Fibroblast of lung (primary cell): ENCODE results near the gene QSOX2. TPM values are rescaled to one million over a fixed set of nuclear protein-coding genes. Genes with fewer than 3 reads are reported as not detected.

Experiments
- DNase-seq, 2 donors: peaks; one replicate each; pipeline versions ENCODE4 v3.0.0 to v3.0.0-alpha.2; 2010; ENCODE audit warnings: low read depth in 2 of 2
- H2AFZ ChIP-seq: 2 replicates; pipeline ENCODE4 v1.5.1; 2012; ENCODE audit warnings: low read length, control low read depth, inconsistent platforms
- H3K27ac ChIP-seq: 2 replicates; pipeline ENCODE4 v1.5.1; 2011; ENCODE audit warnings: low read length, control low read depth; ENCODE audit not compliant: insufficient read depth
- H3K27me3 ChIP-seq: 2 replicates; pipeline ENCODE4 v1.5.1; 2011; ENCODE audit warnings: mild to moderate bottlenecking, low read length; ENCODE audit not compliant: control insufficient read depth, insufficient read depth
- H3K36me3 ChIP-seq: 2 replicates; pipeline ENCODE4 v1.5.1; 2011; ENCODE audit warnings: low read length; ENCODE audit not compliant: control insufficient read depth, insufficient read depth
- H3K4me1 ChIP-seq: 2 replicates; pipeline ENCODE4 v1.5.1; 2011; ENCODE audit warnings: low read length; ENCODE audit not compliant: control insufficient read depth, insufficient read depth; ENCODE audit errors: extremely low read depth
- H3K4me2 ChIP-seq: 2 replicates; pipeline ENCODE4 v1.5.1; 2011; ENCODE audit warnings: low read length, control low read depth; ENCODE audit not compliant: insufficient read depth; ENCODE audit errors: extremely low read depth
- H3K4me3 ChIP-seq, 4 experiments: fragments of 200-600 bp in 1 of 4; sonication (generic) in 1 of 4; replicated peaks in 1 of 4; 2 replicates each; pipeline ENCODE4 v1.5.1; 2011 to 2016; ENCODE audit warnings: low read length in 4 of 4, low read depth in 3 of 4, mild to moderate bottlenecking in 3 of 4, control low read depth in 2 of 4, inconsistent platforms in 1 of 4, mixed read lengths in 1 of 4; ENCODE audit not compliant: insufficient read depth in 1 of 4; ENCODE audit errors: control extremely low read depth in 1 of 4
- H3K79me2 ChIP-seq: 2 replicates; pipeline ENCODE4 v1.5.1; 2012; ENCODE audit warnings: mild to moderate bottlenecking, low read length, inconsistent platforms; ENCODE audit not compliant: control insufficient read depth, insufficient read depth
- H3K9ac ChIP-seq: 2 replicates; pipeline ENCODE4 v1.5.1; 2011; ENCODE audit warnings: mild to moderate bottlenecking, low read length, control low read depth; ENCODE audit not compliant: insufficient read depth
- H3K9me3 ChIP-seq: 2 replicates; pipeline ENCODE4 v1.5.1; 2012; ENCODE audit warnings: low read depth, low read length; ENCODE audit not compliant: control insufficient read depth, insufficient read depth
- H4K20me1 ChIP-seq: 2 replicates; pipeline ENCODE4 v1.5.1; 2011; ENCODE audit warnings: low read length; ENCODE audit not compliant: control insufficient read depth, insufficient read depth; ENCODE audit errors: extremely low read depth
- CTCF ChIP-seq, 2 donors: IDR thresholded peaks in 1 of 2; conservative IDR thresholded peaks in 1 of 2; 1 replicate in 1 of 2; 2 replicates in 1 of 2; pipeline ENCODE4 v1.5.1; 2011 to 2012; ENCODE audit warnings: low read length in 2 of 2, control low read depth in 1 of 2, inconsistent platforms in 1 of 2, low read depth in 1 of 2, mild to moderate bottlenecking in 1 of 2
- EZH2 ChIP-seq: IDR thresholded peaks from 2 replicates; pipeline ENCODE4 v1.5.1; 2012; ENCODE audit warnings: low read length, control low read depth, mild to moderate bottlenecking; ENCODE audit errors: missing control alignments
- polyA plus RNA-seq, 2 donors: library from polyadenylated mRNA; depleted of rRNA in 1 of 2; stranded (reverse) in 1 of 2; unstranded in 1 of 2; fragments of >200 nt; gene quantifications; 2 replicates each; pipeline ENCODE4 v1.2.1, GENCODE V29; 2011 to 2012; ENCODE audit warnings: missing spikeins in 1 of 2
- total RNA-seq: library from RNA; depleted of rRNA; stranded (reverse); fragments of >200 nt; gene quantifications from 2 replicates; pipeline ENCODE4 v1.2.1, GENCODE V29; 2014

The QSOX2 gene
- total and polyA plus RNA-seq, 2 donors (not counting 1 experiment from before 2014, with no cell fraction given): 7.8 to 13.2 TPM

DNA sequence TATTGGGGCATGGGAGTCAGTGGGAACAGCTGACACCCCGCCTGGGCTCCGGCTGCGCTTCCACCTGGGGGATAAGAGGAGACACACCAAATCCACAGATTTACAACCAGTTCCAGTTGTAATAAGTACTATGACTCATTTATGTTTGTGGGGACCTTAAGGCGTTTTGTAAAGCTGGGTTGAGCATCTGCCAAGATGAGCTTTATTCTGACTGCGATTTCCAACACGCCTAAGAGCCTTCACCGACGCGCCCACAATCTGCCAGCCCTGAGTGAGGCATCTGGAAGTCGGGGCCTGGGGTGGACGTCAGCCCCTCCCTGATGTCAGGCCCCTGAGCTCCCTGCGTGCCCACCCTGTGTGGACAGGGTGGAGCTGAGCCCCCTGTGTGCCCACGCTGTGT lies 26.3 kb downstream of the QSOX2 start:
- H3K27me3 ChIP-seq: no peaks in the 10 kb centered on the region
- H3K27ac ChIP-seq: no peak overlapping the region
- no peaks in the 10 kb centered on the region for H4K20me1 ChIP-seq
- no peaks in the 10 kb centered on the region for H3K4me1 ChIP-seq
- no peaks in the 10 kb centered on the region for H3K9me3 ChIP-seq
- H3K4me3 ChIP-seq: no peak overlapping the region
- H3K79me2 ChIP-seq: no peaks in the 10 kb centered on the region
- peak; percentile 65 to 76 for DNase-seq
- no peak for TF ChIP-seq CTCF (conservative IDR thresholded peaks at IDR 0.05 in 1 of 2, IDR thresholded peaks at IDR 0.05 in 1 of 2; ENCODE audit: low read depth in 1 of 2, low read length in 2 of 2)
- TF ChIP-seq EZH2: no peak
- H3K9ac ChIP-seq: no peak overlapping the region
- H2AFZ ChIP-seq: no peak overlapping the region
- peaks cover 9% of the 10 kb centered on the region for H3K36me3 ChIP-seq
- H3K4me2 ChIP-seq: no peak overlapping the region

DNA sequence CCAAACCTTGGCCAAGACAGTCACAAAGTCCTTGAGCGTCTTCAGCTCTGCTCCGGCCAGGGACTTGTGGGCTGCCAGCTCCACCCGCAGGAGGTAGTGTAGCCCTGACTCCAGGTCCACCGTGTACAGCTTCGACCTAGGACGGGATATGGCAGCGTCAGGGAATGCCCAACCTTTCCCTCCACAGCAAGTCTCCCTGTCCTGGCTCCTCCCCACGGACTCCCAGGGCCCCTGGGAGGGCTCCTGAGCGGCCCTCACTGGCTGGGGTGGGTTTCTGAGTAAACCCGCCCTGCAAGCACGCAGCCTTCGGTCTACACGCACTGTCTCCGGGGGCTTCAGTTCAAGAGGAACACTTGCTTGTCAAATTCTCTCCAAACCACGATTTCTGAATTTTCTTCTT lies 26.9 kb downstream of the QSOX2 start:
- H3K4me2 ChIP-seq: no peak overlapping the region
- H2AFZ ChIP-seq: no peak overlapping the region
- TF ChIP-seq CTCF (conservative IDR thresholded peaks at IDR 0.05 in 1 of 2, IDR thresholded peaks at IDR 0.05 in 1 of 2; ENCODE audit: low read depth in 1 of 2, low read length in 2 of 2): no peak
- TF ChIP-seq EZH2: no peak
- H3K27ac ChIP-seq: no peak overlapping the region
- no peaks in the 10 kb centered on the region for H3K4me1 ChIP-seq
- H3K9me3 ChIP-seq: no peaks in the 10 kb centered on the region
- H4K20me1 ChIP-seq: no peaks in the 10 kb centered on the region
- H3K4me3 ChIP-seq: no peak overlapping the region
- no peaks in the 10 kb centered on the region for H3K27me3 ChIP-seq
- no peaks in the 10 kb centered on the region for H3K79me2 ChIP-seq
- no peak overlapping the region for H3K9ac ChIP-seq
- H3K36me3 ChIP-seq: peaks cover 5% of the 10 kb centered on the region
- DNase-seq: no peak

GRCh38 chr9:136218271-136218670 lies 27.3 kb downstream of the QSOX2 start:
- no peak for DNase-seq
- TF ChIP-seq EZH2 (no peak), CTCF (conservative IDR thresholded peaks at IDR 0.05 in 1 of 2, IDR thresholded peaks at IDR 0.05 in 1 of 2; ENCODE audit: low read depth in 1 of 2, low read length in 2 of 2) (no peak)
- H4K20me1 ChIP-seq: no peaks in the 10 kb centered on the region
- H2AFZ ChIP-seq: no peak overlapping the region
- no peak overlapping the region for H3K4me3 ChIP-seq
- H3K27me3 ChIP-seq: no peaks in the 10 kb centered on the region
- H3K79me2 ChIP-seq: no peaks in the 10 kb centered on the region
- no peak overlapping the region for H3K4me2 ChIP-seq
- no peaks in the 10 kb centered on the region for H3K4me1 ChIP-seq
- no peaks in the 10 kb centered on the region for H3K9me3 ChIP-seq
- no peak overlapping the region for H3K27ac ChIP-seq
- H3K9ac ChIP-seq: no peak overlapping the region
- H3K36me3 ChIP-seq: peaks cover 4% of the 10 kb centered on the region
